Measurements from ENCODE around the gene NKAIN4.

Gene NKAIN4

GRCh38 chr20:63274381-63275228, 20.3 kb upstream of the NKAIN4 start:
- DNase-seq (ENCODE audit: low spot score) (peak; percentile 45), FAIRE-seq (no peak)

GRCh38 chr20:63273635-63274380, 19.5 kb upstream of the NKAIN4 start:
- peak; percentile 91 for FAIRE-seq
- peak; percentile 90 for DNase-seq (ENCODE audit: low spot score)

DNA sequence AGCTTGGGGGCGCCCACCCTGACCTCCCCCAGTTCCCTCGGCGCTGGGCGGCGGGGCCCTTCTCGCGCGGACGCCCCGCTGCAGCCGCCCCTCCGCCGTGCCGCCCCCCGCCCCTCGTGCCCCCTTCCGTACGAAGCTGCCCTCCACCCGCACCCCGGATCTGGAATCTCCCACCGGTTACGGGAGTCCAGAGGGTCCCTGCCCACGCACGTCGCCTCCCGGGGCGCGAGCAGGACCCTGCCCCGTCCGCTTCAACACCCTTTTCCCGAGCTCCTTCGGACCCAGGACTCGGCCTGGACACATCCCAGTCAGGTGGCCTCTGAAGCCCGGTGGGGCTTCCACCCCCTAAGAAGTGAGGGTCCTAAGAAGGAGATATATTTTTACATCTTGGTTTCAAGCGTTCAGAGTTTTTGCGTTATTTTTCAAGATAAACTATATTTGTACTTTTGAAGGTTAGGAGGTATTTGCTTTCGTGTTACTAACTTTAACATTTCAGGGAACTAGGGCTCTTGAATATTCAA, 18.9 kb upstream of the NKAIN4 start:
- FAIRE-seq (no peak), DNase-seq (ENCODE audit: low spot score) (no peak)

DNA sequence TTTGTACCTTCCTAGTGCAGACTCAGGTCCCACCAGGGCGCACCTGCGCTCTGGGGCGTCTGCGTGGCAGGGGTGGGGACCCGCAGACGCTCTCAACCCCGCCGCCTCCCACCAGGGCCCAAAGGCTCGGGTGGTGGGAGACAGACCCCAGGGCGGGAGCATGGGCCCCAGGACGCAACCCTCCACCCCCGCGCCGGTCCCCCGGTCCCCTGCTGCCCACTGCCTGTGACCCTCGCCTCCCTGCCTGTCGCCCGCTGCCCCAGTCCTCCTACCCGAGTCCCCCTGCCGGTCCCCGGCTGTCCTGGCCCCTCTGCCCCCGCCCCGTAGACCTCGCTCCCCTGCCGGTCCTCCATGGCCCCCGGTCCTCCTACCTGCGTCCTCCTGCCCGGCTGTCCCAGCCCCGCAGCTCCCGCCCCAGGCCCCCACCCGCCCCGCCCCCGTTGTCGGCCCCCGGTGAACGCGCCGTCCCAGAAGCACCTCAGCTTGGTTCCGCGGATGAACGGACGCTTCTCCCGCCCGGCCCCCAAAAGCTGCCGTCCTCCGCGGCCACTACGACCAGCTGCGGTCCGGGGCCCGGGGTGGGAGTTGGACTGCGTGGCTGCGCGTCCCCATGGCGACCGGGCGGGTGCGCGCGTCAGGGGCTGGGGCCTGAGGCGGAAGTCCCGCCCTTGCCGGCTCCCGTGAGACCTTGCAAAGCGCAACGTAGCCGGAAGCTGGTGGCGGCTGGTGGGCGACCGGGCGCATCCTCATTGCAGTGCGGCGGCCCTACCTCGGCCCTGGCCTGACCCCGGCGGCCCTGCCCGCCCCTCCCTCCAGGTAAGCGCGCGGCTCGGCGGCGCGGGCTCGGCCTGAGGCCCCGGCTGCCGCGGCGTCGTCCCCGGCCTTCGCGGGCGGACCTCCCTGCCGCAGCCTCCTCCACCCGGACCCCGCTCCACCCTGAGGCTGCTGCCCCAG, 18.1 kb upstream of the NKAIN4 start, which contains the start of gene ARFGAP1:
TSS of gene ARFGAP1 (plus strand) at position 709 of the 954 bp plus-strand sequence. CDS start 2,768 bp downstream, outside the sequence.
- DNase-seq (ENCODE audit: low spot score) (peak; percentile 76), FAIRE-seq (no peak)

- DNase-seq (ENCODE audit: low spot score) (no peak), FAIRE-seq (no peak)
Observed at GRCh38 chr20:63270606-63271325, 16.5 kb upstream of the NKAIN4 start.

DNA sequence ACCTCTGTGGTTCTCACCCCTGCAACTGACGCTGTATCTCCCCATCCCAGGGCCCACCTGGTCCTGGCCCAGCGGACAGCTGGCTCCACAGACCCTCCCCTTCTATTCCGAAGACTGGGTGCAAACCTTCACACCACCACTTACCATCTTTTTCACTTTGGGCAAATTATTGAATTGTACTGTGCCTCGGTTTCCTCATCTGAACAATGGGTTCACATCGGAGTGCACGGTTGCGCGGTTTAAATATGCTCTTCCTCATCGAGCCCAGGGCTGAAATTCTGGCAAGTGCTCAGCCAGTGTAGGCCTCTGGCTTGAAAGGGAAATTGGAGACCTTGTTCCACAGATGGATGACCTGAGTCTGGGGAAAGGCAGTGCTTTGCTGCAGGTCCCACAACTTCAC, 15.5 kb upstream of the NKAIN4 start:
- no peak for DNase-seq (ENCODE audit: low spot score)
- no peak for FAIRE-seq

DNA sequence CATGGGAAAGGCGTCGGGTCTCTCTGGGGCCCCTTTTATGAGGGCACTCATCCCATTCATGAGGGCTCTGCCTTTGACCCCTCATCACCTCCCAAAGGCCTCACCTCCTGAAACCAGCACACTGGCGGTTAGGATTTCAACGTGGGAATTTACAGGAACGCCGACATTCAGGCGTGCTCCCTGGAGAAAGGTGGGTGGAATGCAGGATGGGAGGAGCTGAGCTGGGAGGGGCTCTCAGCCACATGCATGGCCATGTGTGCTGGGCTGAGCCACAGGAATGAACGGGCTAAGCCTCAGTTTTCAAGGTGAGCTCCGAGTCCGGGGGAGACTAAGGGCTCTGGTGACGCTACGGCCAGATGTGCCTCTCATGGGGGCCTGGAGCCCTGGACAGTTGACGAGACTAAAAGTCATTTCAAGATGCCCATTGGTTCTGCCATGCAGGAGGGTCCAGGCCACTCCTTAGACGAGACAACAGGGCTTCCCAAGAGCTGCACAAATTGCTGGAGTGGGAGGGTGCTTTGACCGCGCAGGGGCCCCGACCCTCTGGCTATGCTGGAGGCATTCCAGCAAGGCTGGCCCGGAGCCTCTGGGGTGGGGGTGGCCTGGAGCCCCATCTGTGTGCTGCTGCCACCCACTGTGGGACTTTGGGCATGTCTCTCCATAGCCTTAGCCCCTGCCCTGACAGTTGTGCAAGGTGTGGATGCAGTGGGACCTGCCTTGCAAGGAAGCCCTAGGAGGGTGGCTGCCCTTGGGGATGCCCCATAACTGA, 14.6 kb upstream of the NKAIN4 start:
- DNase-seq (ENCODE audit: low spot score) = no peak
- no peak for FAIRE-seq

- FAIRE-seq (no peak), DNase-seq (ENCODE audit: low spot score) (no peak)
Observed at GRCh38 chr20:63268256-63268655, 14.0 kb upstream of the NKAIN4 start.

DNA sequence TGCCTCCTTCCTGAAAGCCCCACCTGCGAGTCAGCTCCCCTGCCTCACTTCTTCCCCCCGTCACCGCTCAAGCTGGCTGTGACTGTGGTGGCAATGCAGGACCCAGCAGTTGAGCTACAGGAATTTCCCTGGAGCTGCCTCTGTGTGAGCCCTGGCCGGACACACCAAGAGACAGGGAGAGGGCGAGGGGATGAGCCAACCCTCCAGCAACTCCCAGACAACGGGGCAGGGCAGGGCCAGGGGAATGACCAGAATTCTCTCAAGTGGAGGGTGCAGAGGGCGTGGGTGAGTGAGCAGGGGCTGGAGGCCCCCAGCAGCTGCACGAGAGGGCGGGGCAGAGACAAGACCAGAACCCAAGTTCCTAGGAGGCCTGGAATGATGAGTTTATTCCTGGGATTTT, 13.4 kb upstream of the NKAIN4 start:
- FAIRE-seq = no peak
- DNase-seq (ENCODE audit: low spot score) = no peak

- DNase-seq (ENCODE audit: low spot score) = no peak
- no peak for FAIRE-seq
Observed at GRCh38 chr20:63265891-63266515, 11.7 kb upstream of the NKAIN4 start.

- DNase-seq (ENCODE audit: low spot score) (peak; percentile 25), FAIRE-seq (no peak)
Observed at GRCh38 chr20:63264519-63264918, 10.3 kb upstream of the NKAIN4 start.

GRCh38 chr20:63264000-63264399, 9.7 kb upstream of the NKAIN4 start:
- FAIRE-seq (no peak), DNase-seq (ENCODE audit: low spot score) (no peak)

- FAIRE-seq (no peak), DNase-seq (ENCODE audit: low spot score) (no peak)
Observed at GRCh38 chr20:63262836-63263235, 8.6 kb upstream of the NKAIN4 start.

DNA sequence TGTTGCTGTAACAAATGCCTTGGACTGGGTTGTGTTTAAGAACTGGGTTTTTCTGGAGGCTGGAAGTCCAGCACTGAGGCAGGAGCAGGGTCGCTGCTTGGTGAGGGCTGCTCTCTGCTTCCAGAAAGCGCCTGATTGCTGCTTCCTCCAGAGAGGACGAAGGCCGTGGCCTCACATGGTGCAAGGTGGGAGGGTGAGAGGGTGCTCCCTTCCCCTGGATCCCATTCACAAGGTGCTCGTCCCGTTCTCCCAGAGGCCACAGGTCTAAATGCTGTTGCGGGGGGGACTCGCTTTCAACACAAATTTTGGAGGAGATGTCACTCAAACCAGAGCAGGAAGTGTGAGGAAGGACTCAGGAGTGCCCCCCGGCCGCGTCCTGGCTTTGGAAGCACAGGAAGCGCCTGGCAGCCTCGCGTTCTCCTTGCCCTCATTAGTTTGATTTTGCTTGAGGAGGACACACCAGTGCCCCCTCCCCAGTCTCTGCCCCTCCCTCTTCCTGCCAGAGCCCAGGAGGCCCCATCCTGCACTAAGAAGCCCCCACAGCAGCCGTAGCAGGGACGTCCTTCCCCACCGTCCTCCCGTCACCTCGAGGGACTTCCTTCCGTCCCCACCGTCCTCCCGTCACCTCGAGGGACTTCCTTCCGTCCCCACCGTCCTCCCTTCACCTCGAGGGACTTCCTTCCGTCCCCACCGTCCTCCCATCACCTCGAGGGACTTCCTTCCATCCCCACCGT, 7.7 kb upstream of the NKAIN4 start:
- DNase-seq (ENCODE audit: low spot score) (no peak), FAIRE-seq (no peak)

DNA sequence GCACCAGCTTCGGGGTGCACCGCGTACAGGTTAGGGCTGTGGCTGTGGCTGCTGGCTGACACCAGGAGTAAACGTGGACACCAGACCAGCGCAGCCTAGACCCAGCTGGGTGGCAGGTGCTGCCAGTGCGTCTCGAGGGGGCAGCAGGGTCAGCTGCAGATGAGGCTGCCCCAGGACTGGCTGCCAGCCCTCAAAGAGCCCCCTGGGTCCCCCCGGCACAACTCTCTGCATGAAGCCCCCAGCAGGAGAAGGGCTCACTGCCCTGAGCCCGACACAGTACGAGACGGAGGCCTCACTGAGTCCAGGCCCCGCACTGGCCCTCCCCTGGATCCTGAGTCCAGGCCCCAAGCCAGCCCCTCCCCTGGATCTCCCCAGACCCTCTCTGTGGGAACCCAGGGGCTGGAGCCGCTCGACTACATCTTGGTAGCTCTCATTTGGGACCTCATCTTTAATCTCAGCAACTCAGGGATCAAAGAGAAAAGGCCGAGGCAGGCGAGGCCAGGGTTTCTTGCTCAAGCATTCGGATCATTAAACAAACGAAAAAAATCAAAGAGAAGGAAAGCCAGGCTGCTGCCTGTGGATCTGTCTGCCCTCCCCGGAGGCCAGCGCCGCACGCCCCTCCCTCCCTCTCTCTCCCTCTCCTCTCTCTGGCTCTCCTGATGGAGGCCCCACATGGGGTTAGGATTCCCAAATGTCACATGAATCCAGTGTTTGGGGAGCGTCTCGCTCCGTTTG, 7.0 kb upstream of the NKAIN4 start:
- DNase-seq (ENCODE audit: low spot score) = no peak
- no peak for FAIRE-seq

DNA sequence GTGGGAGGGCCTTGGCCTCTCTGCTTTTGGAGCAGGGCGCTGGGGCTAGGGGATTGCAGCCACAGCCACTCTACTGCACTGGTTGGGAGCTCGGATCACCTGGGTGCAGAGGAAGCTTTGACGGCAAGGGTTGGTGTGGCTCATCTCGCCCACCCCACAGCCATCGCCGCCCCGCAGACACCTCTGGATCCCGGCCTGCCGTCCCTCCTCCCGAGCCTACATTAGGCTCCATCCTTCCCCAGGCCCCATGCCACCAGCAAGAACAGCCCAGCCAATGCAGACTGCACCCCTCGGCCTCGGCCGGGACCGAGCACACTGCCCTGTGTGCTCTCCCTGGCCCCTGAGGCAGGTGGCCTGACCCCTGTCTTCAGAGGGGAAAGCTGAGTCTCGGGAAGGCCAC, 6.3 kb upstream of the NKAIN4 start:
- no peak for FAIRE-seq

DNA sequence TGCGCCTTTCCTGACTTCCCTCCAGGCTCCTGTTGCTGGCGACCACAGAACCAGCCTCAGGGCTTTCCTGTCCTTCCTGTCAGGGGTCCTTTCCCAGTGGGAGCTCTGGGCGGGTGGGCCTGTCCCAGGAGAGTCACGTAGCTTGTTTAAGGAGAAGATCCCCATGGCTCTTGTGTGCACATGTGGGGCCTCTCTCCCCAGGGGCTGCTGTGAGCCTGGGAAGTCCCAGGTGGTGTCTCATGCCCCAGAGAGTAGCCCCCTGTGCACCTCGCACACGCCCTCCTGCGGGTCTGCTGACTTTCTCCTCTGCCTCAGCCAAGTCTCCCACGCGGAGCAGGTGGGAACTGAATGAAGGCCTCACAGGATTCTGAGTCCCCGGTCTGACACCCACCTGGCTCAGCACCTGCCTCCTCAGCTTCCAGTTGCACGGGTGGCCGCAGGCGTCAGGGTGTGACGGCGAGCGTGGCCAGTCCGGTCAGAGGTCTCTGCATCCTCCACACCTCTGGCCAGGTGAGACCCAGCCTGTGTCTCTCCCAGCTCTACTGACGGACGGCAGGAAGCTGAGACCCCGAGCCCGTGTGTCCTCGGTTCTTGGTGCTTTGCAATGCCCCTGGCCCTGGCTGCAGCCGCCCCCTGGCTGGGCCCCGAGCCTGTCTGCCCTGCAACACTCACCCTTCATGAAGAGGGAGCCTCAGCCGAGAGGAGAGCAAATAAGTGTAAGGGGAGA, 5.6 kb upstream of the NKAIN4 start:
- FAIRE-seq (no peak), DNase-seq (ENCODE audit: low spot score) (no peak)

More for the DNA sequence above, 6.3 kb upstream of the NKAIN4 start:
- DNase-seq (ENCODE audit: low spot score) = no peak
